ENCODE measurements around the gene RCOR1. TPM values are rescaled to one million over a fixed set of nuclear protein-coding genes. Genes with fewer than 3 reads are reported as not detected.
A peak's percentile ranks its signal among the peaks of the same experiment; 100 is the strongest.
"Not testable (repeated sequence)": the region's sequence is repeated elsewhere in the genome, so short reads cannot be mapped to it uniquely, and the experiment has no call there.

The RCOR1 gene
- total RNA-seq, 2 experiments from 2014 or later: 22.4 to 24.7 TPM

DNA sequence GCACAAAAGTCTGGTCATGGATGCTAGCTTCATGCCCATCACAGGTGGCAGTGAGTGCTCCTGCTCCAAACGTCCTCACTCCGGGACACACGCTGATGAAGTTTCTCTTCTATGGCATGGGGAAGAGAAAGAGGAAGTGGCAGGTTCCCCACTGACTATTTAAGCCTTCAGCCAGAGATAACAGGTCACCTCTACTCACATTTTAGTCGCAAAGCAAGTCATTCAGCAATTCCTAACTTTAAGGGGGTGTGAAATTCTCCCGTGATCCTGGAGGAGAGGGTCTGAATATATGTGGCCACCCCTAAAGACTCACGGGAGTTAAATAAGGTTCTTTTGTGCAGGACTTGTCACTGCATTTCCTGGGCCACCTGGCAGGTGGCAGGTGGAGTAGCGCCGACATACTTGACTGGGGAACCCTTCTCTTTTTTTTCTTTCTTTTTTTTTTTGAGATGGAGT lies 18.8 kb upstream of the RCOR1 start:
- no peaks in the 10 kb centered on the region for H3K36me3 Mint-ChIP-seq (ENCODE audit: low read depth)
- no peak overlapping the region for H3K4me3 Mint-ChIP-seq
- ATAC-seq (no peak), DNase-seq (no peak)
- ChIA-PET POLR2A (no interaction called here), CTCF (interaction anchor here (3.0 kb wide), 1 partner anchor 21 kb away, joined by 13 read pairs; no protein-coding TSS in a partner anchor)
- no peaks in the 10 kb centered on the region for H3K9me3 Mint-ChIP-seq (ENCODE audit: insufficient read depth)
- peaks cover 2% of the 10 kb centered on the region for H3K27me3 Mint-ChIP-seq (ENCODE audit: low read depth)
- no peak overlapping the region for H3K27ac Mint-ChIP-seq
- peaks cover 21% of the 10 kb centered on the region for H3K4me1 Mint-ChIP-seq (ENCODE audit: low read depth)

DNA sequence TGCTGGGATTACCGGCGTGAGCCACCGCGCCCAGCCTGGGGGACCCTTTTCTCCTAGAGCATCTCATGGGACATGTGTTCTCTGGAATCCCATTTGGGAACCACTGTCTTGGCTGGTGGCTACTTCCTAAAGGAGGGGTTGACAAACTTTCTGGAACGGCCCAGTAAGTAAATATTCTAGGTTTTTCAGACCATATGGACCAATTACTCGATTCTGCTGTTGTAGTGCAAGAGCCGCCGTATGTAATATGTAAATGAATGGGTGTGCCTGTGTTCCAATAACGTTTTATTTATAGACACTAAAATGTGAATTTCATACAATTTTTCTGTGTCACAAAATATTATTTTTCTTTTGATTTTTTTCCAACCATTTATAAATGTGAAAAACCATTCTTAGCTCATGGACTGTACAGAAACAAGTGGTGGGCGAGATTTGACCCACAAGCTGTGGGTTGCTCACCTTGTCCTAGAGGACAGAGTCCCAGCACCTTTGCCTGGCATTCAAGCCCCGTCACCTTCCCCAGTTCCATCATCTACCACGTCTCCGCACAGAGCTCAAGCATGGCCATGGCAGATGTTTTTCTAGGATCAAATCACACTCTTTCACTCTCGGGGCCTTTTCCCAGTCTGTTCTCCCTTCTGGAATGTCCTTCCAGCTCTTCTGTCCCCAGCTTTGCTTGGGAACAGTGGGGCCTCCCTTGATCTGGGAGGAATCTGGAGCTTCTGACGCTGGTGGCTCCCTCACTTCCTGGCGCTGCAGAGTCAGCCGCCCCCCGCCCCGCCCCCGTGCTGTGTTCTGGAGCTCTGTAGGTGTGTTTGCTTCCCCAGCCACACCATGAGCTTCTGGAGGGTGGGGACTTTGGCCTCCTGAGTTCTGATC lies 17.9 kb upstream of the RCOR1 start:
- ChIA-PET POLR2A (no interaction called here), CTCF (interaction anchor here (1.1 kb wide), 1 partner anchor 20 kb away, joined by 7 read pairs; no protein-coding TSS in a partner anchor)

DNA sequence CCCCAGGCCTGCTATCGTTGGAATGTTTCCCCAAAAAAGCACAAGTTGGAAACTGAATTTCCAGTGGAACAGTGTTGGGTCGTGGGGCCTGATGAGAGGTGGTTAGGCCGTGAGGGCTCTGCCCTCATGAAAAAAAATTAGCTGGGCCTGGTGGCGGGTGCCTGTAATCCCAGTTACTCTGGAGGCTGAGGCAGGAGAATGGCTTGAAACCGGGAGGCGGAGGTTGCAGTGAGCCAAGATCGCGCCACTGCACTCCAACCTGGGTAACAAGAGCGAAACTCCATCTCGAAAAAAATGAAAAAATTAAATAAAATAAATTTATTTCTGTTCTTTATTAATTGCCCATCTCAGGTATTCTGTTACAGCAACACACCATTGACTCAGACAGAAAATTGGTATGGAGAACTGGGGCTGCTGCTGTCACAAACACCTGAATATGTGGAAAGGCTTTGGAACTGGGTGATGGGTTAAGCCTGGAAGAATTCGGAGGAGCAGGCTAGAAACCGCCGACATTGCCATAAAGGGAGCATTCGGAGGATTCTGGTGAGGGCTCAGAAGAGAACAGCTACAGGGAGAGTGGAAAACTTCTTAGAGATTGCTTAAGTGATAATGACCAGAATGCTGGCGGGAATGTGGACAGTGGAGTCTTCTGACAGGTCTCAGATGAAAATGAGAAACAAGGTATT lies 17.1 kb upstream of the RCOR1 start:
- ChIA-PET POLR2A (no interaction called here), CTCF (interaction anchor here (1.1 kb wide), 1 partner anchor 19 kb away, joined by 7 read pairs; no protein-coding TSS in a partner anchor)
- Mint-ChIP-seq H3K36me3 (ENCODE audit: low read depth) (no peaks in the 10 kb centered on the region), H3K9me3 (ENCODE audit: insufficient read depth) (no peaks in the 10 kb centered on the region), H3K27me3 (ENCODE audit: low read depth) (peaks cover 2% of the 10 kb centered on the region), H3K27ac (no peak overlapping the region), H3K4me3 (no peak overlapping the region), H3K4me1 (ENCODE audit: low read depth) (peaks cover 15% of the 10 kb centered on the region)
- DNase-seq: no peak
- ATAC-seq: no peak

More for the DNA sequence above, 17.9 kb upstream of the RCOR1 start:
- DNase-seq: no peak
- H3K27ac Mint-ChIP-seq: no peak overlapping the region
- H3K36me3 Mint-ChIP-seq (ENCODE audit: low read depth): no peaks in the 10 kb centered on the region
- no peak overlapping the region for H3K4me3 Mint-ChIP-seq
- peaks cover 15% of the 10 kb centered on the region for H3K4me1 Mint-ChIP-seq (ENCODE audit: low read depth)
- no peaks in the 10 kb centered on the region for H3K9me3 Mint-ChIP-seq (ENCODE audit: insufficient read depth)
- H3K27me3 Mint-ChIP-seq (ENCODE audit: low read depth): peaks cover 2% of the 10 kb centered on the region
- no peak for ATAC-seq

DNA sequence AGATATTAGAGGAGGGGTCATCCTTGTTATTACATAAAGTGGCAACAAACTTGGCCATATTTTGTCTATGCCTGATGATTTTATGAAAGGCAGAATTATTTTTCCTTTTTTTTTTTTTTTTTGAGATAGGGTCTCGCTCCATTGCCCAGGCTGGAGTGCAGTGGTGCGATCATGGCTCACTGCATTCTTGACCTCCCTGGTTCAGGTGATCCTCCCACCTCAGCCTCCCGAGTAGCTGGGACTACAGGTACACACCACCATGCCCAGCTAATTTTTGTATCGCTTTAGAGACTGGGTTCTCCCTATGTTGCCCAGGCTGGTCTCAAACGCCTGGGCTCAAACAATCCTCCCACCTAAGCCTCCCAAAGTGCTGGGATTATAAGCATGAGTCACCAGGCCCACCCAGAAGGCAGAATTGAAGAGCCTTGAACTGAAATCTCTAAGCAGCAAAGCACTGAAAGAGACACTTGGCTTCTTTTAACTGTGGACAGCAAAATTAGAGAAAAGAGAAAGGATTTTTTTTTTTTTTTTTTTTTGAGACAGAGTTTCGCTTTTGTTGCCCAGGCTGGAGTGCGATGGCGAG lies 16.5 kb upstream of the RCOR1 start:
- H3K27ac Mint-ChIP-seq; CTCF ChIA-PET; DNase-seq; H3K27me3 Mint-ChIP-seq (ENCODE audit: low read depth); H3K9me3 Mint-ChIP-seq (ENCODE audit: insufficient read depth); H3K4me3 Mint-ChIP-seq; POLR2A ChIA-PET; ATAC-seq; H3K36me3 Mint-ChIP-seq (ENCODE audit: low read depth): not testable (repeated sequence)
- peaks cover 15% of the 10 kb centered on the region for H3K4me1 Mint-ChIP-seq (ENCODE audit: low read depth)

DNA sequence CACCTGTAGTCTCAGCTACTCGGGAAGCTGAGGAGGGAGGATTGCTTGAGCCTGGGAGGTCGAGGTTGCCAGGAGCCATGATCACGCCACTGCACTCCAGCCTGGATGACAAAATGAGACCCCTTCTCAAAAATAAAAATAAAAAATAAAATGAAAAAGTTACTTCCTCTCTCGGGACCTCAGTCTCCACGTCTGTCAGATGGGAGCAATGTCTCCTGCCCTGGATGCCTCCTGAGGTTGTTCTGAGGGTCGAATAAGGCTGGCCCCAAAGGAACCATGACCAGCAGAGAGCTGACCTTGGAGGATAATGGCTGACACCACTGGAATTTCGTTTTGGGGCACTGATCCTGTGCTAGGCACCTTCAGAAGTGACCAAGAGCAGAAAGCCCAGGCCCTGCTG lies 13.6 kb upstream of the RCOR1 start:
- no peak for DNase-seq

DNA sequence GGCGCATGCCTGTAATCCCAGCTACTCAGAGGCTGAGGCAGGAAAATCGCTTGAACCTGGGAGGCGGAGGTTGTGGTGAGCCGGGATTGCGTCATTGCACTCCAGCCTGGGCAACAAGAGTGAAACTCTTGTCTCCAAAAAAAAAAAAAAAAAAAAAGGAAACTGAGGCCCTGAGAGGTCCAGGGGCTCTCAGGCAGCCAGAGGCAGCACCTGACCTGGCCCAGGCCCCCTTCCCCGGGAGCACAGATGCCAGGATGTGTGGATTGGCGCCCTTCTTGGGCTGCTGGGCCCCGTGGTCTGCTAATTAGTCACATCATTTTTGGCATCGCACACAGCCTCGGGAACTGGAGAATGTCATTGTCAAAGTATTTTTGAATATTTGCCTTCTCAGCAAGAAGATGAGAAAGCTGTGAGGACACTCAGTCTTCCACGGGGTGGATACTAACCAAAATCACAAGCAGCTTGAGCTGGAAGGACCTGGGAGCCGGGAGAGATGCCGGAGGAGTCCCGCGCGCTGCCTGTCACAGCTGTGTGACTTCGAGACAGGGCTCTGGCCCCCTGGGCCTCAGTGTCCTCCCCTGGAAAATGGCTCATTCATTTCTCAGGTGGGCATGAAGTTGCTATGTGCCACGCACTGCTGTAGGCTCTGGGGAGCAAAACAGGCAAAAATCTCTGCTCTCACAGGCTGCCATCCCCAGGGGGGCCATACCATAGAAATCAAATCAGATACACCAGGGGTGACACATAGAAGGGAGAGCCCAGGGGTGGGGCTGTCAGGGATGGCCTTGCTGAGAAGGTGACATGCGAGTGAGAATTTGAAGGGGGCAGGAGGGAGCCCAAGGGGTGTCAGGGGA lies 12.5 kb upstream of the RCOR1 start:
- DNase-seq: no peak
- H3K36me3 Mint-ChIP-seq (ENCODE audit: low read depth): no peaks in the 10 kb centered on the region
- peaks cover 2% of the 10 kb centered on the region for H3K27me3 Mint-ChIP-seq (ENCODE audit: low read depth)
- H3K27ac Mint-ChIP-seq: no peak overlapping the region
- no peak overlapping the region for H3K4me3 Mint-ChIP-seq
- H3K4me1 Mint-ChIP-seq (ENCODE audit: low read depth): no peaks in the 10 kb centered on the region
- no peak for ATAC-seq
- no peaks in the 10 kb centered on the region for H3K9me3 Mint-ChIP-seq (ENCODE audit: insufficient read depth)
- CTCF ChIA-PET: interaction anchor here (0.6 kb wide), 1 partner anchor 14 kb away, joined by 4 read pairs; no protein-coding TSS in a partner anchor
- POLR2A ChIA-PET: no interaction called here

More for the DNA sequence above, 13.6 kb upstream of the RCOR1 start:
- ChIA-PET CTCF (interaction anchor here (0.7 kb wide), 1 partner anchor 54 kb away, joined by 3 read pairs; no protein-coding TSS in a partner anchor), POLR2A (no interaction called here)
- Mint-ChIP-seq H3K27me3 (ENCODE audit: low read depth) (peaks cover 2% of the 10 kb centered on the region), H3K4me3 (no peak overlapping the region), H3K27ac (no peak overlapping the region), H3K9me3 (ENCODE audit: insufficient read depth) (no peaks in the 10 kb centered on the region), H3K4me1 (ENCODE audit: low read depth) (peaks cover 4% of the 10 kb centered on the region), H3K36me3 (ENCODE audit: low read depth) (no peaks in the 10 kb centered on the region)
- no peak for ATAC-seq

DNA sequence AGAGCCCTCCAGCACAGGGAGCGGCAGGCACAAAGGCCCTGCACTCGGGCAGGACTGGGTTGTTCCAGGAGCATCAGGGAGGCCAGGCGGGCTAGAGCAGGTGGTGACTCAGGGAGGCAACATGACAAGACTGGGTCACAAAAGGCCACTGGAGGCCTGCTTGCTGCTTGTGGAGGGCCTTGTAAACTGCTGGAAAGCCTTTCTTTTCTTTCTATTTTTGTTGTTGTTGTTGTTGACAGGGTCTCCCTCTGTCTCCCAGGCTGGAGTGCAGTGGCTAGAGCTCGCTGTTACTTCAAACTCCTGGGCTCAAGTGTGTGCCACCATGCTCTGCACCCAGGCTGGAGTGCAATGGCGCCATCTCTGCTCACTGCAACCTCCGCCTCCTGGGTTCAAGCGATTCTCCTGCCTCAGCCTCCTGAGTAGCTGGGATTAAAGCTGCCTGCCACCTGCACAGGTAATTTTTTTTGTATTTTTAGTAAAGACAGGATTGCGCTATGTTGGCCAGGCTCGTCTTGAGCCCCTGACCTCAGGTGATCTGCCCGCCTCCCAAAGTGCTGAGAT lies 11.8 kb upstream of the RCOR1 start:
- no peak for ATAC-seq
- Mint-ChIP-seq H3K4me1 (ENCODE audit: low read depth) (no peaks in the 10 kb centered on the region), H3K27ac (no peak overlapping the region), H3K27me3 (ENCODE audit: low read depth) (peaks cover 2% of the 10 kb centered on the region), H3K9me3 (ENCODE audit: insufficient read depth) (no peaks in the 10 kb centered on the region), H3K36me3 (ENCODE audit: low read depth) (no peaks in the 10 kb centered on the region), H3K4me3 (no peak overlapping the region)
- ChIA-PET CTCF (no interaction called here), POLR2A (no interaction called here)
- DNase-seq: no peak

DNA sequence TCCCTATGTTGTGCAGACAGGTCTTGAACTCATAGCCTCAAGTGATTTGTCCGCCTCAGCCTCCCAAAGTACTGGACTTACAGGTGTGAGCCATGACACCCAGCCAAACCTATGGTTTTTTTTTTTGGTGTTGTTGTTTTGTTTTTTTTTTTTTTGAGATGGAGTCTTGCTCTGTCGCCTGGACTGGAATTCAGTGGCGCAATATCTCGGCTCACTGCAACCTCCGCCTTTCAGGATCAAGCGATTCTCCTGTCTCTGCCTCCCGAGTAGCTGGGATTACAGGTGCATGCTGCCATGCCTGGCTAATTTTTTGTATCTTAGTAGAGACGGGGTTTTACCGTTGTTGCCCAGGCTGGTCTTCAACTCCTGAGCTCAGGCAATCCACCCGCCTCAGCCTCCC lies 11.3 kb upstream of the RCOR1 start:
- H3K36me3 Mint-ChIP-seq (ENCODE audit: low read depth): no peaks in the 10 kb centered on the region
- no peak overlapping the region for H3K4me3 Mint-ChIP-seq
- no peaks in the 10 kb centered on the region for H3K9me3 Mint-ChIP-seq (ENCODE audit: insufficient read depth)
- ATAC-seq (no peak), DNase-seq (no peak)
- no peaks in the 10 kb centered on the region for H3K27me3 Mint-ChIP-seq (ENCODE audit: low read depth)
- peak overlapping the region; percentile 20 for H3K27ac Mint-ChIP-seq
- H3K4me1 Mint-ChIP-seq (ENCODE audit: low read depth): no peaks in the 10 kb centered on the region
- ChIA-PET CTCF (interaction anchor here (0.8 kb wide), 1 partner anchor 14 kb away, joined by 3 read pairs; no protein-coding TSS in a partner anchor), POLR2A (no interaction called here)

DNA sequence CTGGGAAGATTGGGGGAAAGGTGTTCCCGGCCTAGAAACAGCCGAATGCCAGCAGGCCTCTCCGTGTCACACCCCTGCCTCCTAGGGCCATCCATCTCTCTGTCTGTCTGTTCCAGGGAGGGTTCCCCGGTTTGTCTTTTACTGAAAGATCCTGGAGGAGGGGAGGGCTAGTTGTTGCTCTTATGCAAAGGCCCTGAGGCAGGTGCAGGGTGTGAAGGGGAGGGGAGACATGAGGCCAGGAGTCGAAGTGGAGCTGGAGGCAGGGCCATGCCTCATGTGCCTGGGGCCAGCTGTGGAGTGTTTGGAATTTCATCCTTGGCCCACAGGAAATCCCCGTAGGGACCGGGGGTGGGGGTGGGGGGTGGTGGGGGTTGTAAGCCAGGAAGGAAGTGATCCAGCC lies 8.7 kb upstream of the RCOR1 start:
- no peak for ATAC-seq
- Mint-ChIP-seq H3K36me3 (ENCODE audit: low read depth) (no peaks in the 10 kb centered on the region), H3K27ac (no peak overlapping the region), H3K4me1 (ENCODE audit: low read depth) (no peaks in the 10 kb centered on the region), H3K4me3 (no peak overlapping the region), H3K27me3 (ENCODE audit: low read depth) (peaks cover 2% of the 10 kb centered on the region), H3K9me3 (ENCODE audit: insufficient read depth) (no peaks in the 10 kb centered on the region)
- no peak for DNase-seq
- POLR2A ChIA-PET: interaction anchor here (1.0 kb wide), 1 partner anchor 12 kb away, joined by 3 read pairs; no protein-coding TSS in a partner anchor
- CTCF ChIA-PET: no interaction called here

DNA sequence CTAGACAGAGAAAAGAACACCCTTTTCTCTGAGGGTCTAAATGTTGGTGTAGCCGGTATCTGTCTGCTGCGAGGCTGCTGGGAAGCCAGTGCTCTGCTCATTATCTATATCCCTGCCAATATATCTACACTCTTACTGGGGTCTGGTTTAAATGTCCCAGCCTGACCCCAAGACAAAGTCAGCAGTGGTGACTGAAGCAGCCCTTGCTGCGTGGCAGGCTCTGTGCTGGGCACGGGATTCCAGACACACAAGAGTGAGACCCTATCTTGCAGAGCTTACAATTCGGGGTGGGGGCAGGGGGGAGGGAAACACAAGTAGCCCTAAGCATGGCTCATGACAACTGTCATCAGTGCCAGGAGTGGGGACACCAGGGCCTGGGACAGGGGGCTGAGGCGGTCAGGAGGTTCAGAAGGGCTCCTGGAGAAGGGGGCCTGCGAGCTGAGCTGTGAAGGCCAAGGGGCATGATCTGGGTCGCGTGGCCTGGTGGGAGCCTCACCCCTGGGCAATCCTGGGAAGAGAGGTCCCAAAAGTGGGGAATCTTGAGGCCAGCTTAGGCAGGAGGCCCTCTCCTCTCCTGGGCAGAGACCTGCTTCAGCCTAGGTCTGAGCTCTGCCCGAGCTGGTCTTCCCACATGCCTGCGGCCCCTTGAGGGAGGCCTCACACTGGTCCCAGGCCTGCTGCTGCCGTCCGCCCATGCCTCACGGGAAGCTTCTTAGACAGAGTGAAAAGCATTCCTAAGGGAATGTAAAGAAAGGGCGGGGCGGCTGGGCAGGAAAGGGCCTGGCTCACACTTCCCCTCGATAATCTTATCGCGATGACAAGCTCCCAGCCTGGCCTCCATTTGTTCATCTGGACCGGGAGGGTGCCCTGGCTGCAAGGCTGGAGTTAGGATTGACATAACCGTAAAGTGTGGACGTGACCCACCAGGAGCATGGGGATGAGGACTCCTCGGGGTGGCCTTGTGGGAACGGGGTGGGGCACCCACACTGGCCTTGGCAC lies 7.3 kb upstream of the RCOR1 start:
- Mint-ChIP-seq H3K4me3 (no peak overlapping the region), H3K27me3 (ENCODE audit: low read depth) (peaks cover 2% of the 10 kb centered on the region), H3K9me3 (ENCODE audit: insufficient read depth) (no peaks in the 10 kb centered on the region), H3K4me1 (ENCODE audit: low read depth) (no peaks in the 10 kb centered on the region), H3K27ac (no peak overlapping the region), H3K36me3 (ENCODE audit: low read depth) (no peaks in the 10 kb centered on the region)
- ATAC-seq (no peak), DNase-seq (no peak)
- POLR2A ChIA-PET: no interaction called here
- CTCF ChIA-PET: interaction anchor here (1.7 kb wide), 1 partner anchor 60 kb away, joined by 4 read pairs; no protein-coding TSS in a partner anchor
